Lower leg skin (tissue), 3 donors: ENCODE results near the gene NF1.

Experiments
- CTCF ChIP-seq, 3 donors: fragments of 450-650 bp; IDR thresholded peaks; one replicate each; pipeline ENCODE4 v1.5.1; 2016; ENCODE audit warnings: antibody characterized with exemption in 3 of 3, mild to moderate bottlenecking in 3 of 3, moderate library complexity in 2 of 3
- POLR2A ChIP-seq, 2 donors: fragments of 450-650 bp; IDR thresholded peaks; one replicate each; pipeline ENCODE4 v1.6.1; 2016 to 2017; ENCODE audit warnings: antibody characterized with exemption in 2 of 2, mild to moderate bottlenecking in 1 of 2, moderate library complexity in 1 of 2

- no peak for TF ChIP-seq CTCF (IDR thresholded peaks at IDR 0.05)
- no peak for TF ChIP-seq POLR2A (IDR thresholded peaks at IDR 0.05)
Measured at GRCh38 chr17:31225831-31226230, 131.1 kb downstream of the NF1 start.
